OCI-LY3 (cell line): ENCODE measurements around the gene PCMT1.
"Not testable (repeated sequence)": the region's sequence is repeated elsewhere in the genome, so short reads cannot be mapped to it uniquely, and the experiment has no call there.

Source experiments
- CTCF ChIP-seq: fragments of 200-600, 300-600 bp; sonication (generic); IDR thresholded peaks from 2 replicates; pipeline ENCODE4 v1.5.1; 2014; ENCODE audit warnings: antibody characterized with exemption, low read length, low read depth
- EZH2phosphoT487 ChIP-seq: fragments of 200-600 bp; shearing (Covaris generic); IDR thresholded peaks from 2 replicates; pipeline ENCODE4 v1.6.1; 2018; ENCODE audit warnings: antibody characterized with exemption, mixed run types, low read depth

- not testable (repeated sequence) for TF ChIP-seq CTCF, EZH2phosphoT487
Measured at GRCh38 chr6:149854017-149854416, 104.5 kb downstream of the PCMT1 start.
